ENCODE results near the gene HOXA2.

HOXA2 gene

GRCh38 chr7:27110186-27111031 lies 7.9 kb upstream of the HOXA2 start:
- no peak overlapping the region for H2BK5ac ChIP-seq (ENCODE audit: low read length)
- peak; percentile 43 for DNase-seq
- no peak overlapping the region for H2BK120ac ChIP-seq (ENCODE audit: low read depth, low read length)
- H3K18ac ChIP-seq (ENCODE audit: low read length): no peak overlapping the region
- no peak overlapping the region for H4K5ac ChIP-seq (ENCODE audit: low read length)
- no peak overlapping the region for H3K56ac ChIP-seq (ENCODE audit: low read length)
- H3K4me2 ChIP-seq (ENCODE audit: low read length): peak overlapping the region; percentile 64
- no peaks in the 10 kb centered on the region for H3K79me2 ChIP-seq (ENCODE audit: control insufficient read depth, insufficient read depth, low read length)
- H2BK15ac ChIP-seq (replicated peaks; ENCODE audit: low read depth): no peak overlapping the region
- no peak overlapping the region for H3K9ac ChIP-seq (ENCODE audit: low read length)
- H3K4ac ChIP-seq (ENCODE audit: low read depth, low read length): no peak overlapping the region
- H3K79me1 ChIP-seq (ENCODE audit: low read length): no peaks in the 10 kb centered on the region
- no peaks in the 10 kb centered on the region for H3K36me3 ChIP-seq (ENCODE audit: control insufficient read depth, insufficient read depth, low read length)
- H3K4me1 ChIP-seq (ENCODE audit: control insufficient read depth, low read depth, low read length): no peaks in the 10 kb centered on the region
- peaks cover 82% of the 10 kb centered on the region for H3K27me3 ChIP-seq (ENCODE audit: insufficient read depth, low read length, poor library complexity)
- H3K27ac ChIP-seq (ENCODE audit: low read depth, low read length): no peak overlapping the region
- H2AK5ac ChIP-seq (ENCODE audit: low read length): no peak overlapping the region
- WGBS (ENCODE audit: extremely low coverage, insufficient coverage, low lambda C conversion rate): no CpG with 5 or more reads among the region's 66 CpGs
- no peak overlapping the region for H4K8ac ChIP-seq (ENCODE audit: low read depth, low read length)
- no peak overlapping the region for H3K23ac ChIP-seq (ENCODE audit: low read length)
- H3K4me3 ChIP-seq (ENCODE audit: low read length): no peak overlapping the region

GRCh38 chr7:27109466-27110185 lies 7.1 kb upstream of the HOXA2 start:
- Histone ChIP-seq H3K4me2 (ENCODE audit: low read length) (no peak overlapping the region), H3K27ac (ENCODE audit: low read depth, low read length) (no peak overlapping the region), H3K79me2 (ENCODE audit: control insufficient read depth, insufficient read depth, low read length) (no peaks in the 10 kb centered on the region), H2AK5ac (ENCODE audit: low read length) (no peak overlapping the region), H3K4ac (ENCODE audit: low read depth, low read length) (no peak overlapping the region), H2BK5ac (ENCODE audit: low read length) (no peak overlapping the region), H4K8ac (ENCODE audit: low read depth, low read length) (no peak overlapping the region), H3K4me1 (ENCODE audit: control insufficient read depth, low read depth, low read length) (no peaks in the 10 kb centered on the region), H3K18ac (ENCODE audit: low read length) (no peak overlapping the region), H3K4me3 (ENCODE audit: low read length) (no peak overlapping the region), H3K56ac (ENCODE audit: low read length) (no peak overlapping the region), H3K9ac (ENCODE audit: low read length) (no peak overlapping the region), H3K27me3 (ENCODE audit: insufficient read depth, low read length, poor library complexity) (peaks cover 82% of the 10 kb centered on the region), H3K79me1 (ENCODE audit: low read length) (no peaks in the 10 kb centered on the region), H3K36me3 (ENCODE audit: control insufficient read depth, insufficient read depth, low read length) (no peaks in the 10 kb centered on the region), H2BK120ac (ENCODE audit: low read depth, low read length) (no peak overlapping the region), H3K23ac (ENCODE audit: low read length) (no peak overlapping the region), H4K5ac (ENCODE audit: low read length) (no peak overlapping the region), H2BK15ac (replicated peaks; ENCODE audit: low read depth) (no peak overlapping the region)
- no peak for DNase-seq
- WGBS (ENCODE audit: extremely low coverage, insufficient coverage, low lambda C conversion rate): no CpG with 5 or more reads among the region's 4 CpGs

- DNase-seq: peak; percentile 81
- Histone ChIP-seq H2BK120ac (ENCODE audit: low read depth, low read length) (no peak overlapping the region), H3K4ac (ENCODE audit: low read depth, low read length) (no peak overlapping the region), H3K79me2 (ENCODE audit: control insufficient read depth, insufficient read depth, low read length) (no peaks in the 10 kb centered on the region), H3K27ac (ENCODE audit: low read depth, low read length) (no peak overlapping the region), H3K56ac (ENCODE audit: low read length) (peak overlapping the region; percentile 56), H2BK5ac (ENCODE audit: low read length) (no peak overlapping the region), H3K9ac (ENCODE audit: low read length) (no peak overlapping the region), H2BK15ac (replicated peaks; ENCODE audit: low read depth) (no peak overlapping the region), H3K79me1 (ENCODE audit: low read length) (no peaks in the 10 kb centered on the region), H2AK5ac (ENCODE audit: low read length) (no peak overlapping the region), H3K4me1 (ENCODE audit: control insufficient read depth, low read depth, low read length) (no peaks in the 10 kb centered on the region), H3K23ac (ENCODE audit: low read length) (no peak overlapping the region), H3K36me3 (ENCODE audit: control insufficient read depth, insufficient read depth, low read length) (no peaks in the 10 kb centered on the region), H4K8ac (ENCODE audit: low read depth, low read length) (no peak overlapping the region), H3K4me2 (ENCODE audit: low read length) (peak overlapping the region; percentile 20), H3K4me3 (ENCODE audit: low read length) (no peak overlapping the region), H3K18ac (ENCODE audit: low read length) (no peak overlapping the region), H4K5ac (ENCODE audit: low read length) (no peak overlapping the region), H3K27me3 (ENCODE audit: insufficient read depth, low read length, poor library complexity) (peaks cover 87% of the 10 kb centered on the region)
- no CpG with 5 or more reads among the region's 41 CpGs for WGBS (ENCODE audit: extremely low coverage, insufficient coverage, low lambda C conversion rate)
These were observed 6.1 kb upstream of the HOXA2 start for GRCh38 chr7:27108390-27109127.

GRCh38 chr7:27107391-27108381 lies 5.2 kb upstream of the HOXA2 start:
- Histone ChIP-seq H3K36me3 (ENCODE audit: control insufficient read depth, insufficient read depth, low read length) (no peaks in the 10 kb centered on the region), H3K4ac (ENCODE audit: low read depth, low read length) (no peak overlapping the region), H2AK5ac (ENCODE audit: low read length) (no peak overlapping the region), H3K56ac (ENCODE audit: low read length) (no peak overlapping the region), H2BK15ac (replicated peaks; ENCODE audit: low read depth) (no peak overlapping the region), H3K79me2 (ENCODE audit: control insufficient read depth, insufficient read depth, low read length) (no peaks in the 10 kb centered on the region), H4K8ac (ENCODE audit: low read depth, low read length) (no peak overlapping the region), H3K4me3 (ENCODE audit: low read length) (no peak overlapping the region), H3K27me3 (ENCODE audit: insufficient read depth, low read length, poor library complexity) (peaks cover 88% of the 10 kb centered on the region), H3K4me2 (ENCODE audit: low read length) (no peak overlapping the region), H2BK120ac (ENCODE audit: low read depth, low read length) (no peak overlapping the region), H2BK5ac (ENCODE audit: low read length) (no peak overlapping the region), H3K79me1 (ENCODE audit: low read length) (no peaks in the 10 kb centered on the region), H3K4me1 (ENCODE audit: control insufficient read depth, low read depth, low read length) (no peaks in the 10 kb centered on the region), H3K18ac (ENCODE audit: low read length) (no peak overlapping the region), H3K9ac (ENCODE audit: low read length) (no peak overlapping the region), H3K27ac (ENCODE audit: low read depth, low read length) (no peak overlapping the region), H3K23ac (ENCODE audit: low read length) (no peak overlapping the region), H4K5ac (ENCODE audit: low read length) (no peak overlapping the region)
- WGBS (ENCODE audit: extremely low coverage, insufficient coverage, low lambda C conversion rate): no CpG with 5 or more reads among the region's 47 CpGs
- DNase-seq: no peak

- no peak overlapping the region for H2AK5ac ChIP-seq (ENCODE audit: low read length)
- H3K27me3 ChIP-seq (ENCODE audit: insufficient read depth, low read length, poor library complexity): peaks cover 91% of the 10 kb centered on the region
- H2BK5ac ChIP-seq (ENCODE audit: low read length): no peak overlapping the region
- H4K8ac ChIP-seq (ENCODE audit: low read depth, low read length): no peak overlapping the region
- no peak for DNase-seq
- H3K18ac ChIP-seq (ENCODE audit: low read length): no peak overlapping the region
- no peak overlapping the region for H4K5ac ChIP-seq (ENCODE audit: low read length)
- no peak overlapping the region for H3K27ac ChIP-seq (ENCODE audit: low read depth, low read length)
- H3K4me1 ChIP-seq (ENCODE audit: control insufficient read depth, low read depth, low read length): no peaks in the 10 kb centered on the region
- no peak overlapping the region for H3K4me3 ChIP-seq (ENCODE audit: low read length)
- H2BK15ac ChIP-seq (replicated peaks; ENCODE audit: low read depth): no peak overlapping the region
- H3K79me2 ChIP-seq (ENCODE audit: control insufficient read depth, insufficient read depth, low read length): no peaks in the 10 kb centered on the region
- no peak overlapping the region for H3K4ac ChIP-seq (ENCODE audit: low read depth, low read length)
- WGBS (ENCODE audit: extremely low coverage, insufficient coverage, low lambda C conversion rate): no CpG with 5 or more reads among the region's 14 CpGs
- no peak overlapping the region for H3K9ac ChIP-seq (ENCODE audit: low read length)
- H3K36me3 ChIP-seq (ENCODE audit: control insufficient read depth, insufficient read depth, low read length): no peaks in the 10 kb centered on the region
- no peak overlapping the region for H2BK120ac ChIP-seq (ENCODE audit: low read depth, low read length)
- H3K56ac ChIP-seq (ENCODE audit: low read length): no peak overlapping the region
- no peak overlapping the region for H3K23ac ChIP-seq (ENCODE audit: low read length)
- no peak overlapping the region for H3K4me2 ChIP-seq (ENCODE audit: low read length)
- no peaks in the 10 kb centered on the region for H3K79me1 ChIP-seq (ENCODE audit: low read length)
These were observed 4.4 kb upstream of the HOXA2 start for GRCh38 chr7:27106901-27107240.

Measured in mesendoderm (in vitro differentiated cells).